Hippocampal formation (tissue), 2 donors: ENCODE measurements around the gene GAD2.

Experiments
- DNase-seq, 2 donors: peaks; one replicate each; lab custom pipeline; 2025; lab: John Stamatoyannopoulos, UW

Gene GAD2

DNA sequence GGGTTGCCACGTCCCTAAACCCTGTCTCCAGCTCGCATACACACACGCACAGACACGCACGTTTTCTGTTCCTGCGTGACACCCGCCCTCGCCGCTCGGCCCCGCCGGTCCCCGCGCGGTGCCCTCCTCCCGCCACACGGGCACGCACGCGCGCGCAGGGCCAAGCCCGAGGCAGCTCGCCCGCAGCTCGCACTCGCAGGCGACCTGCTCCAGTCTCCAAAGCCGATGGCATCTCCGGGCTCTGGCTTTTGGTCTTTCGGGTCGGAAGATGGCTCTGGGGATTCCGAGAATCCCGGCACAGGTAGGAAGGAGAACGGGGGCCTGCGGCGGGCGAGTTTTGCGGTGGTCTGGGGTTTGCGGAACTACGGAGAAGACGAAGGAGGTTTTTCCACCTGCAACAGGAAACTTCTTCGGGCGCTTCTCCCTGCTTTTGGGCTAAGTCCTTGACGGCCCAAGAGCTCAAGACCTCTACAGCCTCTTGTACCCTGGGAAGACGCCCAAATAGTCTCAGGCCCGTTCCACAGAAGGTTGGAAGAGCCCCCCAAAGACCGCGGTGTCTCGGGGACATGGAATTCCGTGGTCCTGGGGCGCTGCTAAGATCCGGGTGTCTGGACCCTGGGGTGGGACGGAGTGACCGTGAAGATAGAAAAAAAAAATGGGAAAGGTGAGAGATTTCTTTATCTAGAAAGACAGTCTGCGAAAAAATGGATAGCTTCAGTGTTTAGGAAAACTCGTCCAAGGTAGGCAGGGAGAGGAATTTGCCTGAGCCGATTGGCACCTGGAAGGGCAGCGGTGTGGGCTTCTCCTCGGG is at the start of gene GAD2:
GAD2 (plus strand) TSS at position 190 of the 811 bp plus-strand sequence; CDS start at position 226, 36 bp downstream.
- DNase-seq = no peak

DNA sequence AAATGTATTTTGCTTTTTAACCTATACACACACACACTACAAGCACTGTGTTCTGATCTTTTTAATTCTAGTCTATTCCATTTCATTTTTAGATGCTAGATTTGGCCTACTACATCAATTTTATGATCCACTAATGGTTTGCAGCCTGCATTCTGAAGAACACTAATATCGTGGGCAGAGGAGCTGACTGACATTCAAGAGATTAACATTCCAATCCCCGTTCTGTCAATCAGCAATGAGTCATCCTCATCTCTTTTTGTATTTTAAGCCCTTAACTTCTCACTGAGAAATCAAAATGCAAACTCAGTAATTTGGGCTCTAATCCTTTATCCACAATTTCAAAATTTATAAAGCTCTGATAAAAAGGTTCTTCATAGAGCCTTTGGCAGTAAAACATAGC is 47.1 kb upstream of the GAD2 start:
- no peak for DNase-seq

DNA sequence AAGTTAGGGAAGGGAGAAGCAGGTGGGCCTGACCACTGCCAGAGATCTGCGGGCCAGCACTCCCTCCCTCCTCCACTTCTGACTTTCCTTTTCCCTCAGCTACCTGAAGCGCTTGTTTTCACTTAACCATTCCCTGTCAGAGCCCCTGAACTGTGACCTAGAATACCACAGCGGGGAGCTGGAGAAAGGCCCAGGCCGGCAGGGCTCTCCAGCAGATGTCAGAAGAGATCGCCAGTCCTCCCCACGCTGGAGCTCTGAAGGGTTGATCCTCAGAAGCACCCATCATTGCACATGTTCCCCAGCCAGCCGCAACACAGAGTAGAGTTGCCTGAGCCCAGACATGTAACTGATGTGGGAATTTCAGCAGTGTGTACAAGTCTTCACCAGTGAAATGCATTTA is 44.4 kb upstream of the GAD2 start:
- no peak for DNase-seq

DNA sequence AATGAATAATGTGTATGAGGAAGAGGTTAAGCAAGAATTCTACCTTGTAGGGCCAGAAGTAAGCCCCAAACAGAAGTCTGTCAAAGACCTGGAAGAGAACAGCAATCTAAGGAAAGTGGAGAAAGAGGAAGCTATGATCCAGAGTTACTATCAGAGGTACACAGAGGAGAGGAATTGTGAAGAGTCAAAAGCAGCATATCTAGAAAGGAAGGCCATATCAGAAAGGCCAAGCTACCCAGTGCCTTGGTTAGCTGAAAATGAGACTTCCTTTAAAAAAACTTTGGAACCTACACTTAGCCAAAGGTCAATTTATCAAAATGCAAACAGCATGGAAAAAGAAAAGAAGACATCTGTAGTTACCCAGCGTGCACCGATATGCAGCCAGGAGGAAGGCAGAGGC is 42.7 kb upstream of the GAD2 start:
- DNase-seq = no peak

DNA sequence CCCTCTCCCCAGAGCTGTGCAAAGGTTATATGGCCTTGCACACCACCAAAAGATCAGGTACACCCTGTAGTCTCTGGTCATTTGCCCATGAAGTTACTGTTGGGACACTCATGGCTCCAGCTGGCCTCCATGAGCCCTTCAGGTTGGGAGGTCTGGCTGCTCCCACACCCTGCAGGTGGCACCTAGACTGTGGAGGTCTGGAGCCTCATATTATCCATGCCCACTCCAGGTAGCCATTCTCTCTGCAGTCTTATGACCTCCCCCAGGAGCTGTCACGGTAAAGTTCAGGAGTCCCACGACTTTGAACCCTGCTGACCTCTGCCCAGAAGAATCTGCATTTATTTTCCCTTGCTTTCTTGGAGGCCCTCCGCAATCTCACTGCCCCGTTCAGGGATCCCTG is 39.2 kb upstream of the GAD2 start:
- no peak for DNase-seq

DNA sequence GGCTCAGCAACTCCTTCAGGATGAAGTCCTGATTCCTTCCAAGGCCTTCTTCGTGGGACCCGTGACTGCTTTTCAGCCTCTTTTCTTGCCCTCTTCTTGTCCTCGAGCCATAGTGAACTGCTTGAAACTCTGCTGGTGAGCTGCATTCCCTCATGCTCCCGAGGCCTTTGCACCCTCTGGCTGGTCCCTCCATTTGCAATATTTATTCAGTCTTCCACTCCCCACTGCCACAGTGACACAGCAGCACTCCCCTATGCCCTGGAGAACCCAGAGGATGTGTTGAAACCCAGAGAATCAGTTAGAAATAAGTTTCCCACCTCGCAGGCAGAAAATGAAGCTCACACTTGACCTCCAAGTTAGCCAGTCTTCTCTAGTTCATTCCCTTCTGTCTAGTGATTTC is 22.3 kb upstream of the GAD2 start:
- no peak for DNase-seq

DNA sequence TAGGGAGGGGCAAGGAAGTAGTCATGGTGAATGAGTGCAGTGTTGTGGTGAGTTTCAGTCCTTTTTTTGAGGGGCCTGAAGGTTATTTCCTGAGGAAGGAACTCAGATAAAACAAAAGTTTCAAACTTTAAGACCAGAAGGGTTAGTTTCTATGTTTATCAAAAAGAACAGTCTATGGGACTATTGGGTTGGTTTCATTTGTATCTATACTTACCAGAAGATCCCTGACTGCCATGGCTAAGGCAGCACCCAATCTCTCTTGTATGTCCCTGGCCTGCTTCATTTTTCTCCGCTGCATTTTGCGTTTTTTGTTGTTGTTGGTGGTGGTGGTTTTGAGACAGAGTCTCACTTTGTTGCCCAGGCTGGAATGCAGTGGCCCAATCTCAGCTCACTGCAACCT is 19.3 kb upstream of the GAD2 start:
- DNase-seq = no peak

DNA sequence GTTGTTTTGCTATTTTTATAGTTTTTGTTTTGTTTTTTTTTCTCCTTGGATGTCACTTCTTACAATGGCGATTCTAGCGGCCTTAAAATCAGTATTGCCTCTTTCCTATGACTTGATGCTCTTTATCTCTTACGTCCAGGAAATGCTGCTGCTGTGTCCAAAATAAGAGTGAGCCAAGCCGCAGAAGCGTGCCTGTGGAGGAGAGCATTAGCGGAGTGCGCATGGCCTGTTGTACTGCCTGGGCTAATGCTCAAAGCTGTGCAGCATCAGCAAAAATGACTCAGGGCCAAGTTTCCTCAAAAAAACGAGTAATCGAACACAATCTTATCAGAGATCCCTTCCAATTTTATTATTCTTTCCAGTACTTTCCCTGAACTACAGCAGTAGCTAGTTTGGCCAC is 18.5 kb upstream of the GAD2 start:
- no peak for DNase-seq

DNA sequence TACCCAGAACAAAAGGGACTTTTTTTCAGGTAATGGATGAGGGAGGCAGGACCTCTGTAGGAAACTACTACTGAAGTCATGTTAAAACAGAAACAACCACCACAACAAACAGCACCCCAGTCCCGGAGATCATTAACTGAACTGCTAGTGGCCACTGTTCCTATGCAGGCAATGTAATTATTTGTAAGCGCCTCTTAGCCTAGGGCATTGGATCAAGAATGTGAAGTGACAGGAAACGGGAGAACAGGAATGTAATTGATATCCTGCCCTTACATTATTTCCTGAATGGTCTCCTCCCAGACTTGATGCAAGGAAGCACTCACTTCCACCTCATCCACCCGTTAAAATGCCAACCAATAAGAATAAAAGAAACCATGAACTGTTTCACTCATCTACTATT is 16.7 kb upstream of the GAD2 start:
- DNase-seq = no peak

DNA sequence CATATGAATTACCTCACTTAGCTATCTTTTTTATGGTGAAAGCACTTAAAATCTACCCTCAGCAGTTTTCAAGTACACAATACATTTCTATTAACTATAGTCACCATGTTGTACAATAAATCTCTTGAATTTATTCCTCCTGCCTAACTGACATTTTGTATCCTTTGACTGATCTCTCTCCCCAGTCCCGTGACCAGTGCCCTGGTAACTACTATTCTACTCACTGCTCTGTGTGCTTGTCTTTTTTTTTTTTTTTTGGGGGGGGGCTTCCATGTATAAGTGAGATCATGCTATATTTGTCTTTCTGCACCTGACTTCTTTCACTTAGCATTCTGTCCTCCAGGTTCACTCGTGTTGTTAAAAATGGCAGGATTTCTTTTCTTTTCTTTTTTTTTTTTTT is 11.4 kb upstream of the GAD2 start:
- no peak for DNase-seq

DNA sequence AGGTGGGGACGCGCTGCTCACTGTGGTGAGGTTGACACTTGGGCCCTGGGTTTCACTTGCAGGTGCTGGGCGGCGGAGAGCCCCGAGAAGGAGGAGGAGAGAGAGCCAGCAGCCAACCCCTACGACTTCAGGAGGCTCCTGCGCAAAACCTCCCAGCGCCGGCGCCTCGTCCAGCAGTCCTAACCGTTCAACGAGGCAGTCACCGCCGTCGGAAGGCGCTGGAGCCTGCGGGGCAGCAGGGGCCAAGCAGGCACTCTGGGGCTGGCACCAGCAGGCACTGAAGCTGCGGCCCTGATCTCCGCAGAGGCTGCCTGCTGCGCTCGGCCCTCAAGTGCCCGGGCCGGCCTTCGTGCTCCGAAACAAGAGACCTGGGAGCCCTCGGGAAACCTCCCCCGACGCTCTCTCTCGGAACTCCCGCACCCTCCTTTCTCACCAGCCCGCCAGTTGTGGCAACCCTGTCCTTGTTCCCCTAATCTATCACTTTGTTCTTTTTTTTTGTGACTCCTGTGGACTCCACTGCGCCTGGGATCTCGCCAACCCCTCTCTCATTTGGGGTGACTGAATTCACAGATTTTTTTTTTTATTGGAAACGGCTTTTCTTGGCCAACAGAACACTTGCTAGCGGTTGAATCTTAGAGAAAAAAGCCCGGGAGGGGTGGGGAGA is 4.7 kb upstream of the GAD2 start:
- DNase-seq = no peak

DNA sequence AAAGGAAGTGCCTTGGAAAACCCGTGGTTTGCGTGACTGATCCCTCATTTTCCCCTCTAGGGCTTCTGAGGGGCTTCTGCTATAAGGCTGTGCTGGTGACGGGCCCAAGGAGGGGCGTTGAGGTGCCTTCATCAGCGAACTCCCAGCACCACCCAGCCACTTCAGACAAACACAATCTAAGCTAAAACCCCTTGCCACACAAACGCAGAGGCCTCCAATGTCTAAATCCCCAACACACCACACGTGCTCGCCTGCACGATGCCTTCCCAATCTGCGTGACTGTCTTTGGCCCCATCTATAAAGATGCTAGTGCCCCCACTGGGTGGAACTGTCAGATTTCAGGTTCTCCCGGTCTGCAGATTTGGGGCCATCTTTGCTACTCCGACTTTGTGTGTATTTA is 4.1 kb upstream of the GAD2 start:
- no peak for DNase-seq

DNA sequence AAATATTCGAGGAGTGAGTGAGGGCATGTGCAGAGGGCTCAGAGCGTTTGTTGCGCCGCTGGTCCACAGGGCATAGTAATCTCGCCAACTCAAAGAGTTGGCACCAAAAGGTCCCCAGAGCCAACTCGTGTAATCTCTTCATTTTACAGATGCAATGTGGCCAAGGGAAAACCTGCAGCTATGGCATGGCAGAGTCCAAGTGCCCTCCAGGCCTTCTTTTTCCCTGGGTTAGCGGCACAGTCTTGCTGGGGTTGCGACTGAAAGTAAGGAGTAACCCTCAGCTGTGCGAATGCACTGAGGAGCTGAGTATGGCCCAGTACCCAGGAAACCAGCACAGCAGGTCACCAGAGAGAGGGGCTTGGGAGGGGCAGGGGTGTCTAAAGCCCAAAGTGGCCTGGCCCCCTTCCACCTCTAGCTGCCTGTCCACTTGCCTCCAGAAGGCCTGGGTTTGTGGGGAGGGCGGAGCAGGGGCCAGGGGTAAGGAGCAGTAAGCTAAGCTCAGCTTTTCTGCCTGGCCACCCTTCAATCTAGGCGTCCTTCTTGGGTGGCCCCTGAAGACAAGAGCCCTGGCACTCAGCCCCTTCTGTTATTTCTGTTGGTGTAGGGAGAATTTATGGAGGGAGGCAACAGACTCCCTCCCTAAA is 3.3 kb upstream of the GAD2 start:
- no peak for DNase-seq

DNA sequence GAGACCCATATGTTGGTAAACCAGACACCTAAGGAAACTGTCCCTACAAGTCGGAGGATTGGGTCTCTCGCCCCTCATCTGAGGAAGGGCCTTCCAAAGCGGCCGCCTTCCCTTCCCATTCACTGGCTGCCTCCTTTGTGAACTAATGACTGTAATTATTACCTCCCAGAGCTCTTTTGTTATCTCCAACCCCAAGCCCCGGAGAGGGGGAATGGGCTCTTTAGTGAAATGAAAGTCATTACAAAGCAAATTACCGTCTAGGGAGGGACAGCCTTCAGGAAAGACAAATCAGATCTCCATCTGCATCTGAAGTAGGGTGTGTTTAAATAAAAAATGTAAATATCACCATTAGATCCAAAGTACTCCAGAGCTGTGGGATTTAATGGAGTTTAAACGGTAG is 2.6 kb upstream of the GAD2 start:
- DNase-seq = no peak

DNA sequence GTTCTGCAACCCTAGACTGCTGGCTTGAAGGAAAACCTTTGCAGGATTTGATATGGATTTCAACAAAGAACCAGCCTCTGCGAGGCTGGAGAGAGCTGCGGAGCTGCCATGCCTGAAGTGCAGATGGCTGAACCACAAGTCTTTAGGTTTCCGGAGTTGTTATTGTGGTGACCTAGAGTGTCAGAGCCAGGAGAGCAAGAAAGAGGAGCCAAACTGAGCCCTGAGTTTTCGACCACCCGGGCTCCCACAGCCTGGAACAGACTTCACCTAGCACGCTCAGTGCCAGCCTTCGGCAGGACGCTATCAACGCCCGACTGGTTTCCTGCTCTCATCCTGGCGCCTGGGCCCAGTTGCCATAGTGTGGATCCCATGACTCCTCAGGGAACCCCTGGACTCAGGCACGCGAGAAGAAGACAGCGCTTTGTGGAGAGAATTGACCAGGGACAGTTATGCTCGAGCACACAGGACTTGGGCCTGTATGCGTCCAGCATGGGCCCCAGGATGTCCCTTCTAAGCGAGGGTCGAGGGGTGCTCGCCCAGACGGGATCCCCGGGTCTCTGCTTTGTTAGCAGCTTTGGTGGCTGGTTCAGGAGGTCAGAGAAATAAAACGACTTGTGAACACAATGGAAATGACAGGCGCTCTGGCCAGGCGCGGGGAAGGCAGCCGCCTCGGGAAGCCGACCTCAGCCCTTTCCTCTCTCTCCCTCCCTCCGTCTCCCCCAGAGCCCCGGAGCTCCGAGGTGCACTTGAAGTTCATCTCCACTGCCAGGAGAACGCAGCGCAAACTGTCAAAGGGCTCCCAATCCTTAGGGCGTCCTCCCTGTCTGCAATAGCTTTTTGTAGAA is 1.8 kb upstream of the GAD2 start:
- DNase-seq = no peak

DNA sequence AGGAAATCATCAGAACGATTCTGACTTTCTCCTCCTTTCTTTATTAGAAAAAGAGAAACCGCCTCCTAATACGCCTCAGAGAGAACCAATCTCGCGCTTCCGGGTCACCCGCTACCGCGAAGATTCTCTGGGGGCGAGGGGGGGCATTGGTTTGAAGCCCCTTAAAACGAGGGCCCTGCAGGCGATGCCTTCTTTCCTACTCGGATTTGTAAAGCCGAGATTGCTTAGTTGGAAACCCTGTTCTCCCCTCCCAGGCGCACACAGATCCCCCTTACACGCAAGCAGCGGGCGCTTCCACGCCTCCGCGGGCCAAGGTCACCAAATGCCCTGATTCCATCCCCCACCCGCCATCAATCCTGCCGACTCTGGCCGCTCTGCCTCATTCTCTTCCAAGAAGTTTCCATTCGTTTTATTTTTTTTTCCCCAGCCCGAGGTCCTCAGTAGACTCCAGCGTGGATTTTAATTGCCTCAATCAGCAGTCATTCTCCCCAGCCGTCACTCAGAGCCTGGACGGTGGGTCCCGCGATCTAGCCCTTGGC is 1.1 kb upstream of the GAD2 start:
- no peak for DNase-seq

DNA sequence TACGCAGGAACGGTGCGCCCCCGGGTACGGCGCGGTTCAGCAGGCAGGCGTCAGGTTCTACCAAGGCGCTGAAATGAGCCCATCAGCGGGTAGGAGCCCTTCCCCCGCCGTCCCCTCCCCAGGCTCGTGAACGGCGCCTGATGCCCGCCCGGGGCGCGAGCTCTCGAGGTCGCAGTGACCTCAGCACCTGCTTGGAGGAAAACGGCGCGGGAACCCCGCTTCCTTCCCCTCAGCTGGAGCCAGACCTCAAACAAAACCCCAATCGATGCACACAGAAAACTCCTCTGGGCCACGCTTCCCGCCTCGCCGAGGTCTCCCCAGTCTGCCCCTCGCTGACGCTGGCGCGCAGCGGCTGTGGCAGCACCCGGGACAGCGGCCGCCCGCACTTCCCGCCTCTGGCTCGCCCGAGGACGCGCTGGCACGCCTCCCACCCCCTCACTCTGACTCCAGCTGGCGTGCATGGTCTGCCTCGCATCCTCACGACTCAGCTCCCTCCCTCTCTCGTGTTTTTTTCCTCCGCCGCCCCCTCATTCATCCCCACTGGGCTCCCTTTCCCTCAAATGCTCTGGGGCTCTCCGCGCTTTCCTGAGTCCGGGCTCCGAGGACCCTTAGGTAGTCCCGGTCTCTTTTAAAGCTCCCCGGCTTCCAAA is 514 bp upstream of the GAD2 start:
- DNase-seq = no peak

DNA sequence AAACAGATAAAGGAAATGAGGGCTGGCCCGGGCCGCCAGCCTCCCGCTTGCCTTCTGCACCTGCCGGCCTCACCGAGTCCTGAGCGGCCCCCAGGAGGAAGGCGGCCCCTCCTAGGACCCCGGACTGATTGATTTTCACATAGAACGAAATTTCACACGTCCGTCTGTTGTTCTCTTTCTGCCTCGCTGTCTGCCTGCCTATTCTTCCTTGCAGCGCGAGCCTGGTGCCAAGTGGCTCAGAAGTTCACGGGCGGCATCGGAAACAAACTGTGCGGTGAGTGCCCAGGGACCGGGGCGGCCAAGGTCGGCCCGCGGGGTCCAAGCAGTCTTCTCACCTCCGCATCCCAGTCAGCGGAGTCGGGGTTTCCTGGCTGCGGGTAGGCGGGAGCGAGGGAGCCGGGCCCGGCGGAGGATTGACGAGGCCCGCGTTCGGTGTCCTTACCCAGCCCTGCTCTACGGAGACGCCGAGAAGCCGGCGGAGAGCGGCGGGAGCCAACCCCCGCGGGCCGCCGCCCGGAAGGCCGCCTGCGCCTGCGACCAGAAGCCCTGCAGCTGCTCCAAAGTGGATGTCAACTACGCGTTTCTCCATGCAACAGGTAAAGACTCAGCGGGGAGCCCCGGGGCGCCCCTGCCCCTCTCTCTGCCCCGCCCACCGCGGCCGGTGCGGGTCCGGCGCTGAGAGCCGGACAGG is 967 bp downstream of the GAD2 start:
- DNase-seq = no peak

DNA sequence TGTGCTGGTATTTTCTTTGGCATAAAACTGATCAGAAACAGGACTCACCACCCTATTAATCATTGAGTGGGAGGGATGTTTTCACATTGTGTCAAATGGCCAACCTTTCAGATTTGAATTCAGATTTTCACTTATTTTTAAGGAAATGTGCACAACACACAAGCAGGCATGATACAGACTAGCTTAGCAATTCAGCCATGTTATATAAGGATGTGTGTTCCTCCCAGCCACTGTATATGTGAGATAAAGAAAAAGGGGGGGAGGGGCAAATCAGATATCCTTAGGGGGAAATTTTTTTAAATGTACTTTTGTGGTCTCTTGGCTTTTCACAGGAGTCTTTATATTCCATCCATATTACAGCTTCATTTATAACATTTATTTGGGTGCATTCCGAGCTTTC is 3.1 kb downstream of the GAD2 start:
- DNase-seq = no peak

DNA sequence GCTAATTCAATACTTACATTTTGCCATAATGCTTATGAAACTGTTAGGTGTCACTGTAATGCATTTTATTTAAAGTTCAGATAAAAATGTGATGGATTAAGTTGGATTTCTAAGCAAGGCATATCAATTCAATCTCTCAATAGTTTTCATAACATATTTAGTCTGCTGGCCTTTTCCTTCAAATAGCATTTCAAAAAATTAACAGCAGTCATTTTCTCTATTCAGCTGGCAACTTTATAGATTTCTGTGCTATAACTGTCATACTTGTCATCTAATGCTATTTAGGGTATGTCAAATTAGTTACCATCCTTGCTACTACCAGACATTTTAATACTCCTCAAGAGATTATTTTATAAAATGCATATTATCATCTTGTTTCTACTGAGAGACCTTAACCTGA is 4.3 kb downstream of the GAD2 start:
- no peak for DNase-seq

DNA sequence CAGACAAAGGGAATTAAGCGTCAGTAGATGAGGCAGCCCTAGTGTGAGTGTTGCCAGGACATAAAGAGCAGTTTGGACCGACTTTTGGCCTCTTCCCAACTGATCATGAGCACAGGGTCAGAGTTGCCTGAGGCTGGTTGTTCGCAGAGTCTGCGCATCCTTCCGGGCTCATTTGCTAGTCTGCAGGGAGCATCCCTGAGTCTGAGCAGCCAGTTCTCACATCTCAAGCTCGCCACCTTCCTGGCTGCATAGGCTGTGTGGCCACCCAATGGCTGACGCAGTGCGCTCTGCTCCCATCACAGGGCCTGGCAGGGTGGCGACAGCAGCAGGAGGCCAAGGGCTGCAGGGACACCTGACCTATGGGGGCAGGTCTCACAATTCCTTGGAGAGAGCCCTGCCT is 5.0 kb downstream of the GAD2 start:
- no peak for DNase-seq
